ENCODE results near the gene SLC35F1.
"Not testable (repeated sequence)": the region's sequence is repeated elsewhere in the genome, so short reads cannot be mapped to it uniquely, and the experiment has no call there.

The SLC35F1 gene

DNA sequence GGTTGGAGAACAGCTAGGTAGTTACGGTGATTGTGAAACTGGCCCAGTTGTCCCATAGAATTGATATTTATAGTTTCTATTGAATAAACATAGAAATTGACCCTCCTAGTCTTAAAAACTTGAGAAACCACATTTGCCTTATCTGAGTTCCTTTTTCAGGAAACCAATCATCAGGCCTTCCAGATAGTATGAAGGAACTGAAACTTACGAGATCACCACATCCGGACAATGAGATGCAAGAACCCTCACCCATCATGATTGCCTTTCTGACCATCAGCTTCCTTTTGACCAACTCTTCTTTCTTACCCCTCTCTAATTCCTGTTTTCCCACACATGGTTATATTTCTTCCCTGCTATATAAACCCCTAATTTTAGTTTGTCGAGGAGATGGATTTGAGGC lies 21.8 kb downstream of the SLC35F1 start:
- no peak for DNase-seq

DNA sequence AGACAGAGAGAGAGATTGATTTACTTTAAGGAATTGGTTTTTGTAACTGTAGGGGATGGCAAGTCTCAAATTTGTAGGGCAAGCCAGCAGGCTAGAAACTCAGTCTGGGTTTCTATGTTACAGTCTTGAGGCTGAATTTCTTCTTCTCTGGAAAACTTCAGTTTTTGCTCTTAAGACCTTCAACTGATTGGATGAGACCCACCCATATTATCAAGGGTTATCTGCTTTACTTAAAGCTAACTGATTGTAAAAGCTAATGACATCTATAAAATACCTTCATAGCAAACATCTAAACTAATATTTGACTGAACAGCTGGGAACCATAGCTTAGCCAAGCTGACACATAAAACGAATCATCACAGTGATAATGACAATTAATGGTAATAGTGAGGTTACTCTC lies 22.4 kb downstream of the SLC35F1 start:
- DNase-seq: no peak

DNA sequence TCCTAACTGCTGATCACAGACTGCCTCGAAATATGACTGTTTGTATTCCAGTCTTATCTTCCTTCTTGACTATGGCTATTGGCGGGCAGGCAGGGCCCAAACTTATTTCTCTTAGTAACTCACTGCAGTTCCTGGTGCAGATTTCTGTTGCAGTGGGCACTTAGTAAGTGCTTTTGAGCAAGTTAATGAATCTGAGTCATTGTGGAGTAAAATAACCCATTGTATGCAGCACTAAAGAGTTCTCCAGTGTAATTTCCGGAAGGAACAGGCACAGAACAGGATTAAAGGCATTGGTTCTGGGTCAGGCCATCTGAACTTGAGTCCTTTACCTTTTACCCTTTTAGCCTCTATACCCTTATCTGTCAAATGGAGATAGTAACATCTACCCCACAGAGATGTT lies 23.6 kb downstream of the SLC35F1 start:
- DNase-seq: no peak

DNA sequence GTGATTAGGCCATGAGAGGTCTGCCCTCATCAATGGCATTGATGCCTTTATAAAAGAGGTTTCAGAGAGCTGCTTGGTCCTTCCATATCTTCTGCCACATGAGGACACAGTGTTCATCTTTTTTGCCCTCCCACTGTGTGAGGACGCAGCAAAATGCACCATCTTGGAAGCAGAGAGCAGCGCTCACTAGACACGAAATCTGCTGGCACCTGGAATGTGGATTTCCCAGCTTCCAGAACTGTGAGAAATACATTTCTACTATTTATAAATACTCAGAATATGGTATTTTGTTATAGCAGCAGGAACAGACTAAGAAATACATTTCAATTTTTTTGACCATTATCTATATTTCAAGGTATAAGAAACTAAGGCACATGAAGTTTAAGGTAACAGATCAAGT lies 24.9 kb downstream of the SLC35F1 start:
- no peak for DNase-seq

DNA sequence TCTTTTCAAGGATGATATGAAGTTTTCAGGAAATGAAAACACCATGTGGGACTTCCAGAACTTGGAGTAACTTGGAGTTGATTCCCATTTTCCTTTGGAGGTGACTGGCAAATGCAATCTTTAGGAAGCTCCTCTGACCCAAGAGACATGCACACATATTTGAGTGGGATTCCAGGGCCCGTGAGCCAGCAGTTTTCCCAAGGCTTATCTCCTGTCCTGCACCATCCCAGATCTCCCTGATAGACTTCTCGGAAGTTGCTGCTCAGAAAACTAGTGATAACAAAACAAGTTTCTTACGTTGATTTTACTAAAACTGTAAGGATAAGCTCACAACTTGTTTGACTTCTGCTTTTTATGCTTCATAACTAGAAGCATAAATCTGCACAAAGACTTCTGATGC lies 25.6 kb downstream of the SLC35F1 start:
- no peak for DNase-seq

DNA sequence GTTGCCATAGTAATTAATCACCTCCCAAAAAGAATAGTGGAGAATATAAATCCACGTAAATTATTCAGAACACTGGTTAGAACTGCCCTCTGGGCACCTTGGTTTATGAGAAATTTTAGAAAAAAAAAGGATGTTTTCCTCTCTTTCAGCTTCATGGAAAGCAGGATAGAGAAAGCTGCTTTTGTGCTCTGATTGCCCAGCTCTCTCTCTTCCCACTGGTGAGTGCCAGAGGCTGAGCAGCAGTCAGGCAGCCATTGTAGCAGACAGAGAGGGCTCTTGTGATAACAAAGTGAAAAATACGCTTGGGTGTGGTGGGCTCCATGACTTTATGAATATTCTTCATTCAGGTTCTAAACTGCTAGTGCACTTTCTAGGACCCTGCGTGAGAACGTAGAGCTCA lies 26.4 kb downstream of the SLC35F1 start:
- no peak for DNase-seq

DNA sequence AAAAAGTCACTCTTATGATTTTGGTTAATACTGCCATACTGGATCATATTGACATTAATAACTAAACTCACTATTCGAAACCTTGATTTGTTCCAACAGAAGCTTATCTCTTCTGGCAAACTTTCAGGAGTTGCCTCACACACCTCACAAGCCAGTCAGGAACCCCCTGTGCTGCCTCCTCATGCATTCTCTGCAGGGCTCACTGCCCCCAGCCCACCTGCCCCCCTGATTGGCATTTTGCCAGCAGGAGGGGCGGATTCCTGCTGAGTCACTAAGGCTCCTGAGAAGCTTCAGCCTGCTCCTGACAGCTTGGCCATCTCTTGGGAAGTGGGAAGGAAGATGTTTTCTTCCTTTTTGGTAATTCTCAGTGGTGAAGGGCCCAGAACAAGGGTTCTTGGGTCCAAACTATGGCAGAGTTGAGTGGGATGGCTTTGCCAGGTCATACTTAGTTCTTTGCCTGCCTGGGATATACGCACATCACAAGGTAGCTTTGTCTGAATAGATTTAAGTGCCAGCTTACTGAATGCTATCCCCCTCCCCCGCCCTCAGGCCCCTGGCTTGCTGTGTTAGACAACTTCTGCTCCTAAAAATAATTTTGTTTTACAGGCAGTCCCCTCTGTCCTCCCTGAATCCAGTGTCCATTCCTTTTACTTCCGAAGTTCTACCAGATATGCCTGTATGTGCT lies 31.4 kb downstream of the SLC35F1 start:
- DNase-seq: no peak

DNA sequence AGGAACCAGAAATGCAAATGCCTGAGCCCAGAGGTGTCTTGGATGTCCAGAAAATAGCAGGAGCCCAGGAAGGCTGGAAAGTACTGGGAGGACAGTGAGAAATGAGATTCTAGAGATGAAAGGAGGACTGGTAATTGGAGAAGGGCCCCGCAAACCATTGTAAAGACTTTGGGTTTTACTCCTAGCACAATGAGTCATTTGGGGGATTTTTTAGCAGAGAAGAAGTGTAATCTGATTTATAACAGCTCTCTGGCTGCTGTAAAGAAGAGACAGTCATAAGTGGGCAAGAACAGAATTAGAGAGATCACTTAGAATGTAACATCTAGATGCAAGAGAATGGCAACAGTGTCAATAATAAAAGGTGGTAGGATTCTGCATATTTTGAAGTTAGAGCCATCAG lies 40.2 kb downstream of the SLC35F1 start:
- no peak for DNase-seq

DNA sequence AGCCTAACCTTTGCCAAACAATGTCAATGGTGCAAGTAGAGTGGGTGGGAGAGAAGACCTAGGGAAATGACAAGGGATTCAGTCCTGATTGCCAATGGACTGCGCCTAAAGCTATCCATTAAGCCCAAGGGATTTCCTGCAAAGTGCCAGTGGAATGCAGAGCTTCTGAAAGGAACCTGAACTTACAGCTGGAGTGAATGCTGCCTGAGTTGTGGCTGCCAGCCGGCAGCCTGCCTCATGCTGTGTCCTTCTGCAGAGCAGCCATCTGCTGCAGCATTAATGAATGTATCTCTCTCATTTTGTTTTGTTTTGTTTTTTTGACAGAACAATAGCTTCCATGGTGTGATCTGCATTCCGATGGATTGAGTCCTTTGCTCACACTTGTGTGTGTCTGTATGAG lies 44.7 kb downstream of the SLC35F1 start:
- no peak for DNase-seq

DNA sequence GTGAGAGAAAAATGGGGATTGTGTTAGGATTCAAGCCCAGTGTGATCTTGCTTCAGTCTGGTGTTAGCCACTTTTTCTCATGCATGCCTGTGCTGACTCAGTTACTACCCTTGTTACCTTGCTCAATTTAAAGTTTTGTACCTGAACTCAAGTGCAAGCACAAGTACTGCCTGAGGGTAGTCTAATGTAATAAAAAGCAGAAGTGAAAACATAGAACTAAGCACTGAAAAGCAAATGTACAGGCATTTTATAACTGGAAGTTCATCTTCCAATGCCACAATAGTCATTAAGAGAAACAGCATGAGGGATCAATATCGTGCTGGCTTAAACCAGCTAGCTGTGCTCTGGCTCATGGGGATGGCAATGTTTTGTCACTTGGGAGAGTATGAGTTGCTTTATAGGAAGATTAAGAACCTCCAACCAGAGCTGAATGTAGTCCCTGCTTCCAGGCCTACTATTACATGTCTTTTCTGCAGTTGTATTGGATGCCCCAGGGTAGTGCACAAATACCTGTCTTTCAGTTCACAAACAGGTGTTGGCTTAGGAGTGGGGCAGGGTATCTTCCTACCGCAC lies 48.7 kb downstream of the SLC35F1 start:
- no peak for DNase-seq

DNA sequence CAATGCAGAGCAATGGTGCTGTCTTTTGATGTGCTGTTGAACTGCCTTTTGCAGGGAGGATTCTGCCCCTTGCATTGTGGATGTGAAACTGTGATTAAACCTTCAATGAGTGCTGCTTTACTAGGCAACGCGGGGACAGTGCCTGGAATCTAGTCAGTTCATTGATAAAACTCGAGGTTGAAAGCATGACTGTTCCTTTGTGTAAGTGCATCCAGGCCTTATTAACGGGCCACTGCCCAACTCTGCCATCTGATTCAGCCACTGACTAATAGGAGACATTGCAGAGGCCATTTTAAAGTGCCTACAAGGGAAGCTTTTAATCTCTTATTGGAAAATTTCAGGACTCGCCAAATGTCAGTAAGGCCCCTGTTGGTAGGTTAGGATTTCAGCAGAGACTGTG lies 49.3 kb downstream of the SLC35F1 start:
- no peak for DNase-seq

DNA sequence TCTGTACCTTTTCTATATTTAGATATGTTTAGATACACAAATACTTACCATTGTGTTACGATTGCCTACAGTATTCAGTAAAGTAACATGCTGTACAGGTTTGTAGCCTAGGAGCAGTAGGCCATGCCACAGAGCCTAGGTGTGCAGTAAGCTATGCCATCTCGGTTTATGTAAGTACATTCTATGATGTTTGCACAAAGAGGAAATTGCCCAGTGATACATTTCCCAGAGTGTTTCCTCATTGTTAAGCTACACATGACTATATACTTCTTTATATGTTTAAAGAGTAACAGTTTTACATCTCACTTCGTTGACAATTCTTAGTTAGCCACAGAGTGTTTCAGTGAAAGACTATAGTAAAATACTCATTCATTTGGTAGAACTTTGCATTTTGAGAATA lies 51.5 kb downstream of the SLC35F1 start:
- DNase-seq: no peak

DNA sequence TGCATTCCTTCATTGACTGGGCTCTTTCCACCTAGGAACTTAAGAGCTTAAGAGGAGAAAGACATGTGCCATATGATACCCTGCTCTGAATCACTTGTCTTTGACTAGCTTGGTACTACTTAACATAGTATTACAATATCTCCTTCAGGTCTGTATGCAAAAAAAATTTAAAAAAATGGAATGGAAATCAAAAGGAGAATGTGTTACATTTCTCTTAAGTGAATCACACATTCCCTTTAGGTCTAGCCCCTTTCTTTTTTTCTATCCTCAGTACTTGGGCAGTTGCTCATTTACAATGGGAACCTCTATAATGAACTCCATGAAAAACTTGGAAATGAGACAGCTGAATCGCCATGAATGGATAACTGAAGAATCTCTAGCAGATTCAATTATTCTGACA lies 53.8 kb downstream of the SLC35F1 start:
- DNase-seq: no peak

DNA sequence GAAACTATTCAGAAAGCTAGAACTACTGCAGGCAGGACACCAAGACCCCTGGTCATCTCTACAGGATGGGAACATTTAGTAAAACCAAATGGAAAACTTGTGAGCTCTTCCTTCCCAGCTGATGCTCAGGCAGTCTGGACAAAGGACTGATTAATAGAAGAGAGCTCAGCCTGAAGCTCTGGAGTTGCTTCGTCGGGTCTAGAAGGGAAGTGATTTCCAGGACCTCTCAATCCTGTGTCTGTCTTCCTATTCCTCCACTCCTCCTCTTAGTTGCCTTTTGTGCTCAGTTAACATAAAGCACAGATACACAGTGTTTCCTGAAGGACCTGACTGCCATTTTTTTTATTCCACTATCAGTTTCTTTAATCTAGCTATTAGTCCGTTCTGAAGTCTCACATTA lies 54.2 kb downstream of the SLC35F1 start:
- no peak for DNase-seq

DNA sequence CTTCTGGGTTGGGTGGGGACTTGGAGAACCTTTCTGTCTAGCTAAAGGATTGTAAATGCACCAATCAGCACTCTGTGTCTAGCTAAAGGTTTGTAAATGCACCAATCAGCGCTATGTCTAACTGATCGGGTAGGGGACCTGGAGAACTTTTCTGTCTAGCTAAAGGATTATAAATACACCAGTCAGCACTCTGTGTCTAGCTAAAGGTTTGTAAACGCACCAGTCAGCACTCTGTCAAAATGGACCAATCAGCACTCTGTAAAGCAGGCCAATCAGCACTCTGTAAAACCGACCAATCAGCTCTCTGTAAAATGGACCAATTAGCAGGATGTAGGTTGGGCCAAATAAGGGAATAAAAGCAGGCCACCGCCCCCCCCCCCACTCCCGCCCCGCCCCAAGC lies 58.7 kb downstream of the SLC35F1 start:
- not testable (repeated sequence) for DNase-seq

DNA sequence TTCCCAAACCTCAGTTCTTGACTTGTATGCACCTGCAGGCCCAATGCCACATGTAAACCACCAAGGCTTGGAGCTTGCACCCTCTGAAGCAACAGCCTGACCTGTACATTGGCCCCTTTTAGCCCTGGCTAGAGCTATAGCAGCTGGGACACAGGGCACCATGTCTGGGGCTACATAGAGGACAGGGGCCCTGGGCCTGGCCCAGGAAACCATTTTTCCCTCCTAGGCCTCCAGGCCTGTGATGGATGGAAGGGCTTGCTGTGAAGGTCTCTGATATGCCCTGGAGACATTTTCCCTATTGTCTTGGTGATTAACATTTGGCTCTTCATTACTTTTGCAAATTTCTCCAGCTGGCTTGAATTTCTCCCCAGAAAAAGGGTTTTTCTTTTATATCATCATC lies 64.6 kb downstream of the SLC35F1 start:
- no peak for DNase-seq

DNA sequence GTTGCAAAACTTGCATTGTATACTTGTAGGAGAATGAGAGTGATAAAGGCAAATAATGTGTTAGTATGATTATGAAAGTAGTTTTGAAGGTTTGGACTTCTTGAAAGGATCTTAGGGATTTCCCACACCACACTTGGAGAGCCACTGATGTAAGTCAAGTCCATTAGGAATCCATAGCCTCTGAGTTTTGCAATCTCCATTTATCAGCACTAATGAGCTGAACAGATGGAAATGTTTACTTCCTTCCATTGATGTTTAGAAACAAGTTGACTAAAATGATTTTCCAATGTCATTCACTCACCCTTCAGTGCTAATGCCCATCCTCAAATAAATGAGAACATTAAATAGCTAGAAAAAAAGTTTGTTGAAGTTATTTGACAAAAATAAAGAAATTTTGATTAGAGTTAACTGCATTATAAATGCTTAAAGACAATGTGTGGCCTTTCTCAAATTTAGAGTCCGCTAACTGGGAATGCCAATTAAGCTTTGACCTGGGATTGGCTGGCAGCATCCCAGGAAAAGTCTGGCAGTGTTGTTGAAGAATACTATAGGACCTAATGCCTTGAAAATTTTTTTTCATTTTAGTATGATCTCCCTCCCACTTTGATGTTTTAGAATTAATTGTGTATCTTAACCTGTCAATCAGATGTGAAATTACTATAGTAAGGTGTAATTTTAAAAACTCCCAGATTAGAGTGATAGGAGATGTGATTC lies 68.0 kb downstream of the SLC35F1 start:
- no peak for DNase-seq

DNA sequence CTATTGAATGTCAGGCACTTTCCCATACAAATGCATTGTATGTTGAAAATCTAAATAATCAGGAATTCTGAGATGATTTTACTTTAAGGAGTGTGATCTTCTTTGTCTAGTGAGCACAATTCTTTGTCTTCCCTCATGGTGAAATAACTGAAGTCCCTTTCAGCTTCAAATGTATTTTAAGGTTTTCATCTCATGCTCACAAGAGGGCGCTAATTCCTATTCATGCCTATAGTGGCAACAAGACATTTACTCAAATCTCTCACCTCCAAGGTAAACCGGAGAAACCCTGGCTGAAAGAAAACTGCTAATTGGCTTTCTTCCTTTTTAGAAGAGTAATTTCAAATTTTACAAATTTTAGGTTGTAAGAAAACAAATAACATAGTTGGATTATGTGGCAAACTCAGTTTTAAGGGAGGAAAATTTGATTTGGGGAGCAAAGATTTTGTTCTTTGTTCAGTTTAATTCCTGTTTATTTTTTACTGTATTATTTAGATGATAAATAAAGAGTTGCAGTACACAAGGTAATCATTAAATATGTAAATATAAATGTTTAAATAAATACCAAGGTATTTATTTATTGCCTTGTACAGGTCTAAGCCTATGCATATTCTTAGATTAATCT lies 69.1 kb downstream of the SLC35F1 start:
- DNase-seq: no peak

DNA sequence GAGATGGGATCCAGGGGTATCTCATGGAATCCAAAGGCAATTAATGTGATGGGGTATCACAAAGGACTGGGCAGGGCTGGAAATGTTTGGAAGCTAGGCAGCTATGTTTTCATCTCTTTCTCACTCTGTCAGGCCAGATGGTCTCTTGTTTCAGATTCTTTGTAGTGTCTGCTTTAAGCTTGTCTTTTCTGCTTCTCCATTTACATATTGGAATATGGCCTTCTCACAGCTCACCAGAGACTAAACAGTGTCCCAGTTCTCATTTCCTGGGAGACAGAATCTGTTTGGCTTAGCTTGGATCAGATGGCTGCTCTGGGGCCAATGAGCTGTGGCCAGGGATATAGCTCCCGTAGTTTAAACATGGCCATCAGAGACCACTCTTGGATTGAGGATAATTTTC lies 78.9 kb downstream of the SLC35F1 start:
- no peak for DNase-seq

DNA sequence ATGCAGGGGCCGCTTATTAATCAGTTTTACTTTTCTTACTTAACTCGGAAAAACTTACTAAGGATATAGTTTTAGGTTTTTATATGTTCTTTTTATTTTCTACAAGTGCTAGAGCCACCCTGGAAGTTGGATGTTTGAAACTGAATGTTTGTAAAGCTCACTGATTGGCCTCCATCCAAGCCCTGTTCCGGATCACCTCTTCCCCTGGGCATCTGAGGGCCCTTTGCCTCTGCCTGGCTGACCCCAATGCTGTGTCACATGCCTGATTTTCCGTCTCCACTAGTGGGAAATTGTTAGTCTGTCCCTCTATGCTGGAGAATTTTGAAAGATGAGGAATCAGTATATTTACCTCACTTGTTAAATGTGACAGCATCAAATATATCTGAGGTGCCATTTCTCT lies 79.3 kb downstream of the SLC35F1 start:
- DNase-seq: no peak

DNA sequence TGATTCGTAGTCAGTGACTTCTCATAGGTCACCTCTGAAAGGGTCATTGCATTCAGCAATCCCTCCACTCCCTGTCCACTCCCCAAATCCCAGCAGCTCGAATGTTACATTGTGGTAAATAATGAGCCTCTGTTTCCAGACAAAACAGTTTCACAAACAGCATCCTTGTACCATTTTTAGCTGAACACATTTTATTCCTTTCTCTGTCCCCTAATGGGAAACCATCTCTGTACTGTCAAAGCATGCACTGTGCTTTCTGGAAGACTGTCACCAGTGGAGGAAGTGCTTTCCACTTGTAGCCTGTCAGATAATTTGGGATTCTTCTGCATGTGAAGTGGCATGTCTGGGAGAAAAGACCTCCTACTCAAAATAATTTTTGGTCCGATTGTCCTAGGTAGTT lies 82.0 kb downstream of the SLC35F1 start:
- DNase-seq: no peak

DNA sequence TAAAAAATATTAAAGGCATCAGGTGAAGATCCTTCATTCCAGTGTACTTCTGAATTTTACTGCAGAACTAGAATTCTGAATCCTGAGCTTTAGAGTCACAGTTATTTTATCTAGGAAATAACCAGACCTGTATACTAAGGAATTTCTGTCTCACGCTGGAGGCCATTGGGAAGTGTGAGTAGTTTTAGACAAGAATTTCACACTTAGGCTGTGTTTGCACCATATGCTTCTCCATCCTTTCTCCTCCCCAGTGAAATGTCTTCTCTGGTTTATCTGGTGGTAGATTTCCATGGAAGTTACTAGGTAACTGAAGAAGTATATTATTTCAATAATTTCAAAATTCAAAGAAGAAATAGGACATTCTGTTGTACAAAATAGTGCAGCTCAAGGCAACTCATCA lies 83.1 kb downstream of the SLC35F1 start:
- DNase-seq: no peak

DNA sequence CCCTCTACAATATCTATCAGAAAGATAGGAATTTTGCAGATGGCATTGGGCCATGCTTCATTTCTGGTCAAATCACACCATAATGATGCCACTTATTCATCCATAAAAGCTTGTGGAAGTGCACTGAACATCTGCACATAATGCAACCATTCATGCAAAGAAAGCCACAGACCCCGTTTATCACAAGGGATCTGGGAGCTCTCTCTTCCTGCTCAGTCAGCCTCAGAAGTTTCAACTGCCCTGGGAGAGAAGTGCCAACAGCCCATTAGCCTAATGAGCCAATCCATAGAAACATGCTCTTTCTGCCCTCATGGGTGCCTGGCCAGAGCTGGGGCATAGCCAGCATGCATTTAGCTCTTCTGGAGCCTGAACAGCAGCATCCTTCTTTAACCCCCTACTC lies 85.8 kb downstream of the SLC35F1 start:
- no peak for DNase-seq

DNA sequence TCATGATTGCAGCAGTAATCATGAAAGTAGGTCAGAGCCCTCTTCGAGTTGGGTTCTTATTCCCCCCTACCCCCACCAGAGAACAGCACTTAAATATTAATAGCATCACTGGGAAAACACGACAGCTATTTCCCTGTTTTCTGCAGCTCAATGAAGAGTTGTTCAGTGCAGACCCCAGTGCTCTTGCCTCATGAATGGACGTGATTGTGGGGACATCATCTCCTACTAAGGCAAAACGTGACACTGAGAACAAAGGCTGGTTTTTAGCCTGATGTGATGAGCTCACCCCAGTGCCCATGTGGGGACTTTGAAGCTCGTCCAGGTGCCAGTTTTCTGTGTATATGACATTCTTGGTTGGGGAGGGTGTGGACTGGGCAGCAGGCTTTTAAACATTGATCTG lies 105.9 kb downstream of the SLC35F1 start:
- DNase-seq: no peak
